H1 (cell line): Measurements from ENCODE around the gene TECPR2. TPM values are rescaled to one million over a fixed set of nuclear protein-coding genes. Genes with fewer than 3 reads are reported as not detected.

ENCODE experiments used
- CTCF ChIA-PET: fragments of 300-600 bp; sonication (Branson Sonifier 250); formaldehyde crosslinking; loops from one replicate; lab custom pipeline; 2021; ENCODE audit not compliant: partially characterized antibody; lab: Charles Lee
- POLR2A ChIA-PET: fragments of 300-600 bp; sonication (Branson Sonifier 250); formaldehyde crosslinking; loops from one replicate; lab custom pipeline; 2021; ENCODE audit warnings: inconsistent platforms; ENCODE audit not compliant: partially characterized antibody; lab: Charles Lee
- DNase-seq, 2 experiments: peaks; one replicate each; pipeline versions ENCODE4 v3.0.0 to v3.0.0-alpha.2; 2010 to 2022; ENCODE audit warnings: low spot score in 2 of 2, low read depth in 1 of 2, mixed read lengths in 1 of 2
- FAIRE-seq: peaks from 2 replicates; lab custom pipeline; 2011; peaks lifted over from hg19 to GRCh38; lab: Jason Lieb, UNC
- H2AFZ ChIP-seq: 2 replicates; pipeline ENCODE4 v1.8.1; 2012; ENCODE audit warnings: low read length, inconsistent platforms
- H2AK5ac ChIP-seq: 2 replicates; pipeline ENCODE4 v1.6.1; 2013; ENCODE audit warnings: low read depth, low read length
- H2BK120ac ChIP-seq: replicated peaks from 2 replicates; pipeline ENCODE3; 2013; ENCODE audit warnings: low read depth, low read length, inconsistent platforms
- H2BK12ac ChIP-seq: 2 replicates; pipeline ENCODE4 v1.6.1; 2013; ENCODE audit warnings: low read depth, low read length
- H2BK15ac ChIP-seq: 2 replicates; pipeline ENCODE4 v1.6.1; 2013; ENCODE audit warnings: low read length
- H2BK20ac ChIP-seq: 2 replicates; pipeline ENCODE4 v1.6.1; 2013; ENCODE audit warnings: low read length
- H2BK5ac ChIP-seq: 2 replicates; pipeline ENCODE4 v1.6.1; 2013; ENCODE audit warnings: low read depth, low read length
- H3K14ac ChIP-seq: 2 replicates; pipeline ENCODE4 v1.6.1; 2013; ENCODE audit warnings: inconsistent platforms; ENCODE audit not compliant: insufficient read length
- H3K18ac ChIP-seq: 2 replicates; pipeline ENCODE4 v1.6.1; 2013; ENCODE audit warnings: low read length; ENCODE audit errors: extremely low read depth
- H3K23ac ChIP-seq: 2 replicates; pipeline ENCODE4 v1.6.1; 2013; ENCODE audit warnings: inconsistent platforms; ENCODE audit not compliant: insufficient read length
- H3K23me2 ChIP-seq: 2 replicates; pipeline ENCODE4 v1.6.1; 2013; ENCODE audit warnings: low read depth, low read length
- H3K27ac ChIP-seq: 2 replicates; pipeline ENCODE4 v1.6.1; 2011; ENCODE audit warnings: low read depth, low read length, inconsistent platforms
- H3K27me3 ChIP-seq, 4 experiments: replicated peaks in 1 of 4; 1 replicate in 1 of 4; 2 replicates in 3 of 4; pipeline versions ENCODE4 v1.6.1 to v1.8.1; 2011 to 2013; ENCODE audit warnings: low read length in 3 of 4, mild to moderate bottlenecking in 3 of 4, inconsistent platforms in 2 of 4, mixed read lengths in 2 of 4, moderate library complexity in 1 of 4; ENCODE audit not compliant: control insufficient read depth in 3 of 4, insufficient read depth in 3 of 4; ENCODE audit errors: extremely low read depth in 1 of 4
- H3K36me3 ChIP-seq, 4 experiments: 2 replicates each; pipeline versions ENCODE4 v1.6.1 to v1.8.1; 2011 to 2013; ENCODE audit warnings: mild to moderate bottlenecking in 4 of 4, low read length in 3 of 4, moderate library complexity in 2 of 4, control low read depth in 1 of 4, inconsistent platforms in 1 of 4; ENCODE audit not compliant: insufficient read depth in 4 of 4, control insufficient read depth in 2 of 4
- H3K4ac ChIP-seq: replicated peaks from 2 replicates; pipeline ENCODE3; 2013; ENCODE audit warnings: low read length, low read depth, mixed read lengths, inconsistent platforms; ENCODE audit not compliant: insufficient read length
- H3K4me1 ChIP-seq, 4 experiments: replicated peaks in 1 of 4; 1 replicate in 1 of 4; 2 replicates in 3 of 4; pipeline versions ENCODE4 v1.6.1 to v1.8.1; 2011 to 2013; ENCODE audit warnings: low read length in 3 of 4, inconsistent platforms in 2 of 4, mixed read lengths in 1 of 4; ENCODE audit not compliant: insufficient read depth in 4 of 4, control insufficient read depth in 3 of 4
- H3K4me2 ChIP-seq, 2 experiments: 2 replicates each; pipeline versions ENCODE4 v1.6.1 to v1.8.1; 2011 to 2013; ENCODE audit warnings: low read depth in 2 of 2, low read length in 2 of 2, control low read depth in 1 of 2, inconsistent platforms in 1 of 2, mild to moderate bottlenecking in 1 of 2; ENCODE audit not compliant: insufficient read depth in 1 of 2
- H3K4me3 ChIP-seq, 4 experiments: fragments of 200-600, 300-600 bp in 1 of 4; sonication (generic), shearing (Covaris generic), sonication (Bioruptor Twin) in 1 of 4; 2 replicates each; pipeline versions ENCODE4 v1.5.1 to v1.8.1; 2011 to 2016; ENCODE audit warnings: low read length in 4 of 4, low read depth in 3 of 4, control low read depth in 2 of 4, inconsistent platforms in 2 of 4, mild to moderate bottlenecking in 2 of 4, mixed read lengths in 1 of 4, moderate library complexity in 1 of 4; ENCODE audit not compliant: insufficient read depth in 2 of 4; ENCODE audit errors: extremely low read depth in 1 of 4
- H3K56ac ChIP-seq: replicated peaks from 2 replicates; pipeline ENCODE3; 2013; ENCODE audit warnings: low read depth, mild to moderate bottlenecking, mixed read lengths, low read length, inconsistent platforms; ENCODE audit not compliant: insufficient read length
- H3K79me1 ChIP-seq: 2 replicates; pipeline ENCODE4 v1.6.1; 2013; ENCODE audit warnings: low read depth, low read length, control low read depth
- H3K79me2 ChIP-seq, 2 experiments: 2 replicates each; pipeline versions ENCODE4 v1.6.1 to v1.8.1; 2012 to 2013; ENCODE audit warnings: low read length in 2 of 2, mild to moderate bottlenecking in 2 of 2, inconsistent platforms in 1 of 2; ENCODE audit not compliant: insufficient read depth in 2 of 2, control insufficient read depth in 1 of 2
- H3K9ac ChIP-seq, 4 experiments: replicated peaks in 1 of 4; 1 replicate in 1 of 4; 2 replicates in 3 of 4; pipeline versions ENCODE4 v1.6.1 to v1.8.1; 2011 to 2013; ENCODE audit warnings: low read depth in 3 of 4, low read length in 3 of 4, control low read depth in 2 of 4, mild to moderate bottlenecking in 2 of 4, moderate library complexity in 2 of 4, inconsistent platforms in 1 of 4; ENCODE audit errors: extremely low read depth in 1 of 4
- H3K9me3 ChIP-seq, 2 experiments: 2 replicates each; pipeline versions ENCODE4 v1.6.1 to v1.8.1; 2012 to 2013; ENCODE audit warnings: mild to moderate bottlenecking in 2 of 2, moderate library complexity in 2 of 2, control low read depth in 1 of 2, inconsistent platforms in 1 of 2, low read depth in 1 of 2, low read length in 1 of 2, mixed read lengths in 1 of 2; ENCODE audit not compliant: insufficient read depth in 2 of 2
- H4K20me1 ChIP-seq, 2 experiments: replicated peaks in 1 of 2; 2 replicates each; pipeline versions ENCODE3 to v1.8.1; 2011 to 2013; ENCODE audit warnings: inconsistent platforms in 2 of 2, low read length in 2 of 2, mild to moderate bottlenecking in 1 of 2; ENCODE audit not compliant: insufficient read depth in 2 of 2, control insufficient read depth in 1 of 2
- H4K5ac ChIP-seq: 2 replicates; pipeline ENCODE4 v1.6.1; 2013; ENCODE audit warnings: low read length, low read depth, mixed read lengths, inconsistent platforms; ENCODE audit not compliant: insufficient read length
- H4K8ac ChIP-seq: 2 replicates; pipeline ENCODE4 v1.8.0; 2013; ENCODE audit warnings: mild to moderate bottlenecking, moderate library complexity, low read length, inconsistent platforms; ENCODE audit not compliant: insufficient read depth; ENCODE audit errors: extremely low read depth
- H4K91ac ChIP-seq: replicated peaks from 2 replicates; pipeline ENCODE3; 2013; ENCODE audit warnings: low read length, mixed read lengths, inconsistent platforms; ENCODE audit not compliant: insufficient read length
- CEBPB ChIP-seq: IDR thresholded peaks from 2 replicates; pipeline ENCODE4 v1.6.1; 2012; ENCODE audit warnings: low read depth, low read length
- CTBP2 ChIP-seq: IDR thresholded peaks from 2 replicates; pipeline ENCODE4 v1.7.0; 2011; ENCODE audit warnings: borderline replicate concordance, mild to moderate bottlenecking, moderate library complexity, mixed read lengths, low read length; ENCODE audit not compliant: insufficient read depth, insufficient read length
- EZH2 ChIP-seq: fragments of 200-600 bp; sonication (generic); IDR thresholded peaks from 2 replicates; pipeline ENCODE4 v1.7.1; 2012; ENCODE audit warnings: low read depth, mild to moderate bottlenecking, moderate library complexity, low read length, inconsistent platforms; ENCODE audit not compliant: severe bottlenecking
- JUN ChIP-seq: IDR thresholded peaks from 2 replicates; pipeline ENCODE4 v1.6.1; 2011; ENCODE audit warnings: low read depth, mild to moderate bottlenecking, improper control_type of control experiment, low read length
- JUND ChIP-seq: IDR thresholded peaks from 2 replicates; pipeline ENCODE4 v1.6.1; 2011; ENCODE audit warnings: mild to moderate bottlenecking, improper control_type of control experiment, low read length
- KDM4A ChIP-seq: IDR thresholded peaks from one replicate; pipeline ENCODE4 v1.7.1; 2012; ENCODE audit warnings: low read depth, mild to moderate bottlenecking, moderate library complexity, low read length, inconsistent platforms; ENCODE audit not compliant: severe bottlenecking
- RNF2 ChIP-seq: fragments of 200-900, 300-1000 bp; sonication (generic); IDR thresholded peaks from 2 replicates; pipeline ENCODE4 v1.7.1; 2016; ENCODE audit warnings: borderline replicate concordance, low read depth, mild to moderate bottlenecking, antibody characterized with exemption, low read length; ENCODE audit not compliant: poor library complexity, severe bottlenecking; ENCODE audit errors: missing control alignments
- RXRA ChIP-seq: IDR thresholded peaks from 2 replicates; pipeline ENCODE4 v1.6.1; 2011; ENCODE audit warnings: low read depth, mild to moderate bottlenecking, low read length, moderate library complexity; ENCODE audit not compliant: insufficient read depth
- YY1 ChIP-seq: IDR thresholded peaks from 2 replicates; pipeline ENCODE4 v1.6.1; 2011; ENCODE audit warnings: low read depth, mild to moderate bottlenecking, low read length
- WGBS, 2 experiments: shearing (Covaris generic) in 1 of 2; methylation state at CpG; one replicate each; pipeline versions ENCODE4 v1.1.6 to v1.1.7; 2013 to 2015; ENCODE audit warnings: low lambda C conversion rate in 2 of 2, mixed read lengths in 2 of 2, inconsistent platforms in 1 of 2, low coverage in 1 of 2, missing lambda C conversion rate in 1 of 2; ENCODE audit not compliant: insufficient replicate concordance in 2 of 2, insufficient coverage in 1 of 2, insufficient read length in 1 of 2; ENCODE audit errors: extremely low coverage in 1 of 2, missing lambda C conversion rate in 1 of 2; 5-methylcytosine and 5-hydroxymethylcytosine counted together
- polyA plus RNA-seq, 7 experiments: library from polyadenylated mRNA; depleted of rRNA in 3 of 7; stranded (reverse) in 5 of 7; unstranded in 2 of 7; fragments of >200 nt in 5 of 7; fragments of 200-250 nt in 2 of 7; gene quantifications; 1 replicate in 5 of 7; 2 replicates in 1 of 7; 4 replicates in 1 of 7; pipeline versions ENCODE4 v1.2.1 to v1.2.3, GENCODE V29; 2011 to 2013; ENCODE audit warnings: missing spikeins in 2 of 7, mixed read lengths in 2 of 7
- total RNA-seq: library from RNA; stranded (reverse); fragmentation: NEBNext Ultra II Directional; extraction: Animal tissue kit (Norgen Biotek cat#: 25700); gene quantifications from 2 replicates; pipeline ENCODE4 v1.2.1, GENCODE V29; 2021

TECPR2 gene
- total and polyA plus RNA-seq, 2 of the 8 experiments (the other 6 are each of a cell fraction or from before 2014, with no cell fraction given): 6.8 to 19.4 TPM

DNA sequence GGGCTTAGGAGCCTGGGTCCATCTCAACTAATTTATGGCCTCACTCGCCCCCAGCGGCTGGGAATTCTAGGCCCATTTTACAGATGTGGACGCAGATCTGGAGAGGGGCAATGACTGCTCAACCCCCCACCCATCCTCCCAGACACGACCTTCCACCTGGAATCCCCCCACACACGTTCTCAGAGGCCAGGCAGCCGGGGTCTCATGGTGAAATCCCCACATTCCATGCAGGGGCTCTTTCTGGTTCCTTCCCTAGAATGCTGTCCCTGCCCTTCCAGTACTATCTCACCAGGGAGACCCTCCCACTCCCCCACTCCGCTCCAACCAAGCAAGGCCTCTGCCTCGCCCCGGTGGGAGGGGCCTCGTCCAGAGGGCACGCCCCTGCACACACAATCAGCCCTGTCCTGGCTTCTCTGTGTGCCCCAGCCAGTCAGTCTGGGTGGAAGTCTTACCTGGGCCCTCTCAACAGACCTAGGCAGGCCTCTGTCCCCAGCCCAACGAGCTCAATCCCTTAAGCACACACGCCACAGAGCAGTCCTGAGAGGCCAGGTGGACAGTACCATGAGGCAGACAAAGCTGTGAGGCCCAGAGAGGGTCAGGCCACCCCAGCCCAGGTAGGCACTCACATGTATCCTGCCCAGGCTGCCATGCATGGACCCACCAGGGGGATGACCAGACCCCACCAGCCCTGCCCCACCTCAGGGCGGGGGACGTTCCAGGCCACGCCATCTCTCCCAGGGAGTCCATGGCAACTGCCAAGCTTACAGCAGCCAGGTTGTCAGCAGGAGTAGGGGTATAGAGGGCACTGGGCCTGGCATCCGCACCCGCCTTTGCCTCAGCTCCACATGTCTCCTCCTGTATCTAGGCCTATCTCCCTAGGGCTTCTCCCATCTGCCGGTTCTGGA lies 148.1 kb downstream of the TECPR2 start:
- H3K18ac ChIP-seq: peak overlapping the region; percentile 43
- peaks cover 5% of the 10 kb centered on the region; the same call in 1 of the 2 replicates for H3K79me1 ChIP-seq
- H3K4me2 ChIP-seq: peak overlapping the region; percentile 85 to 99
- peaks cover 0 to 1% of the 10 kb centered on the region in 2 experiments for H4K20me1 ChIP-seq
- FAIRE-seq (no peak), DNase-seq (peak; percentile 77 to 93)
- no peak overlapping the region for H3K23ac ChIP-seq
- H2BK12ac ChIP-seq: peak overlapping the region; percentile 51; the same call in 1 of the 2 replicates
- no peak overlapping the region for H3K4ac ChIP-seq
- H3K27ac ChIP-seq: peak overlapping the region; percentile 2; the same call in 1 of the 2 replicates
- POLR2A ChIA-PET: interaction anchor here (1.2 kb wide), 2 partner anchors 73 to 80 kb away, joined by 4 to 5 read pairs; no protein-coding TSS in a partner anchor
- peak overlapping the region; percentile 67; the same call in 1 of the 2 replicates for H2AFZ ChIP-seq
- H2AK5ac ChIP-seq: peak overlapping the region; percentile 1; the same call in 1 of the 2 replicates
- CTCF ChIA-PET: interaction anchor here (0.6 to 2.0 kb wide), 7 partner anchors 11 to 86 kb away, joined by 3 to 10 read pairs (median 5); no protein-coding TSS in a partner anchor
- H3K4me1 ChIP-seq: peaks cover 0 to 16% (median 11%) of the 10 kb centered on the region in 4 experiments; a peak in 6 of 7 replicates
- peak overlapping the region; percentile 60 for H3K56ac ChIP-seq
- peak overlapping the region; percentile 86 for H4K8ac ChIP-seq
- peaks cover 0 to 13% (median 6%) of the 10 kb centered on the region in 4 experiments; a peak in 6 of 8 replicates for H3K36me3 ChIP-seq
- peak overlapping the region in 1 of 4 experiments; percentile 41; a peak in 2 of 7 replicates for H3K9ac ChIP-seq
- 35% methylated on average over 17 of the region's 19 CpGs; no CpG with 5 or more reads in 1 of the 2 experiments for WGBS, 2 experiments
- H3K27me3 ChIP-seq: no peaks in the 10 kb centered on the region
- H3K23me2 ChIP-seq: peaks cover 12% of the 10 kb centered on the region; the same call in 1 of the 2 replicates
- no peaks in the 10 kb centered on the region for H3K79me2 ChIP-seq
- H3K9me3 ChIP-seq: no peaks in the 10 kb centered on the region
- H4K91ac ChIP-seq: peak overlapping the region; percentile 59
- H2BK5ac ChIP-seq: peak overlapping the region; percentile 61; the same call in 1 of the 2 replicates
- peak overlapping the region; percentile 53 to 77 (median 64) for H3K4me3 ChIP-seq
- H4K5ac ChIP-seq: peak overlapping the region; percentile 31
- no peak overlapping the region for H2BK120ac ChIP-seq
- H2BK20ac ChIP-seq: peak overlapping the region; percentile 11; the same call in 1 of the 2 replicates
- H2BK15ac ChIP-seq: peak overlapping the region; percentile 88; the same call in 1 of the 2 replicates
- H3K14ac ChIP-seq: no peak overlapping the region
- TF ChIP-seq CTBP2 (no peak), EZH2 (no peak), JUN (no peak), RXRA (0 out of 2 replicates have a peak, but pooled peaks have one; percentile 23), KDM4A (peak; percentile 2), RNF2 (no peak), JUND (no peak), YY1 (no peak), CEBPB (no peak)
